HEK293 (cell line): ENCODE measurements around the gene KCNK17.
A peak's percentile ranks its signal among the peaks of the same experiment; 100 is the strongest.

Experiments used
- BCL11A ChIP-seq: fragments of 450-650 bp; formaldehyde crosslinking; IDR thresholded peaks from 2 replicates; pipeline ENCODE4 v1.5.1; 2016; ENCODE audit warnings: low read depth, missing biosample characterization, missing genetic modification characterization
- IKZF3 ChIP-seq: fragments of 450-650 bp; IDR thresholded peaks from 2 replicates; pipeline ENCODE4 v1.5.0; 2018; ENCODE audit warnings: missing biosample characterization, mild to moderate bottlenecking, missing genetic modification characterization, moderate library complexity
- MZF1 ChIP-seq: fragments of 450-650 bp; formaldehyde crosslinking; IDR thresholded peaks from 2 replicates; pipeline ENCODE4 v1.5.1; 2017; ENCODE audit warnings: missing biosample characterization, missing genetic modification characterization, borderline replicate concordance
- YY1 ChIP-seq: fragments of 450-650 bp; formaldehyde crosslinking; IDR thresholded peaks from 2 replicates; pipeline ENCODE4 v1.5.1; 2018; ENCODE audit warnings: missing biosample characterization, missing genetic modification characterization
- ZBTB48 ChIP-seq: fragments of 450-650 bp; formaldehyde crosslinking; IDR thresholded peaks from 2 replicates; pipeline ENCODE4 v1.5.1; 2016; ENCODE audit warnings: missing biosample characterization, missing genetic modification characterization
- ZFP69B ChIP-seq: fragments of 450-650 bp; formaldehyde crosslinking; IDR thresholded peaks from 2 replicates; pipeline ENCODE4 v1.5.1; 2016; ENCODE audit warnings: missing biosample characterization, missing genetic modification characterization
- ZNF366 ChIP-seq: fragments of 450-650 bp; formaldehyde crosslinking; conservative IDR thresholded peaks from 2 replicates; pipeline ENCODE4 v1.5.1; 2016; ENCODE audit warnings: missing biosample characterization, missing genetic modification characterization
- ZNF394 ChIP-seq: fragments of 450-650 bp; formaldehyde crosslinking; IDR thresholded peaks from 2 replicates; pipeline ENCODE4 v1.5.1; 2016; ENCODE audit warnings: missing biosample characterization, missing genetic modification characterization, mild to moderate bottlenecking, moderate library complexity, borderline replicate concordance
- ZNF561 ChIP-seq: fragments of 450-650 bp; IDR thresholded peaks from 2 replicates; pipeline ENCODE4 v1.5.1; 2018; ENCODE audit warnings: missing biosample characterization, missing genetic modification characterization, borderline replicate concordance
- ZNF596 ChIP-seq: fragments of 450-650 bp; IDR thresholded peaks from 2 replicates; pipeline ENCODE4 v1.5.0; 2018; ENCODE audit warnings: missing biosample characterization, mild to moderate bottlenecking, missing genetic modification characterization, moderate library complexity
- ZNF610 ChIP-seq: fragments of 450-650 bp; formaldehyde crosslinking; IDR thresholded peaks from 2 replicates; pipeline ENCODE4 v1.5.1; 2016; ENCODE audit warnings: missing biosample characterization, missing genetic modification characterization, borderline replicate concordance
- ZNF658 ChIP-seq: fragments of 450-650 bp; formaldehyde crosslinking; IDR thresholded peaks from 2 replicates; pipeline ENCODE4; 2016; ENCODE audit warnings: missing biosample characterization, missing genetic modification characterization
- ZSCAN30 ChIP-seq: fragments of 450-650 bp; IDR thresholded peaks from 2 replicates; pipeline ENCODE4 v1.5.1; 2018; ENCODE audit warnings: missing biosample characterization, mild to moderate bottlenecking, missing genetic modification characterization, moderate library complexity
- TF ChIP-seq, protein P1 (sequence below): sonication (generic); formaldehyde crosslinking; IDR thresholded peaks from 2 replicates; pipeline ENCODE4 v1.8.1; 2022; ENCODE audit warnings: mild to moderate bottlenecking, moderate library complexity, missing genetic modification reagents
- TF ChIP-seq, protein P2 (sequence below): fragments of 450-650 bp; formaldehyde crosslinking; IDR thresholded peaks from 2 replicates; pipeline ENCODE4 v1.5.1; 2016; ENCODE audit warnings: missing biosample characterization, missing genetic modification characterization
- TF ChIP-seq, protein P3 (sequence below): IDR thresholded peaks from 2 replicates; pipeline ENCODE4 v1.6.1; 2011; ENCODE audit warnings: mild to moderate bottlenecking, low read depth, low read length, borderline replicate concordance
- TF ChIP-seq, protein P4 (sequence below): fragments of 450-650 bp; formaldehyde crosslinking; IDR thresholded peaks from 2 replicates; pipeline ENCODE4 v1.5.1; 2017; ENCODE audit warnings: missing biosample characterization, missing genetic modification characterization
- TF ChIP-seq, protein P5 (sequence below): fragments of 450-650 bp; formaldehyde crosslinking; IDR thresholded peaks from 2 replicates; pipeline ENCODE4 v1.5.1; 2016; ENCODE audit warnings: missing biosample characterization, missing genetic modification characterization
- TF ChIP-seq, protein P6 (sequence below): fragments of 450-650 bp; formaldehyde crosslinking; IDR thresholded peaks from 2 replicates; pipeline ENCODE4 v1.5.1; 2016; ENCODE audit warnings: missing biosample characterization, missing genetic modification characterization
- TF ChIP-seq, protein P7 (sequence below): fragments of 450-650 bp; formaldehyde crosslinking; IDR thresholded peaks from 2 replicates; pipeline ENCODE4 v1.5.1; 2016; ENCODE audit warnings: missing biosample characterization, missing genetic modification characterization
- TF ChIP-seq, protein P8 (sequence below): fragments of 450-650 bp; formaldehyde crosslinking; IDR thresholded peaks from 2 replicates; pipeline ENCODE4 v1.5.1; 2016; ENCODE audit warnings: missing biosample characterization, missing genetic modification characterization

Gene KCNK17

DNA sequence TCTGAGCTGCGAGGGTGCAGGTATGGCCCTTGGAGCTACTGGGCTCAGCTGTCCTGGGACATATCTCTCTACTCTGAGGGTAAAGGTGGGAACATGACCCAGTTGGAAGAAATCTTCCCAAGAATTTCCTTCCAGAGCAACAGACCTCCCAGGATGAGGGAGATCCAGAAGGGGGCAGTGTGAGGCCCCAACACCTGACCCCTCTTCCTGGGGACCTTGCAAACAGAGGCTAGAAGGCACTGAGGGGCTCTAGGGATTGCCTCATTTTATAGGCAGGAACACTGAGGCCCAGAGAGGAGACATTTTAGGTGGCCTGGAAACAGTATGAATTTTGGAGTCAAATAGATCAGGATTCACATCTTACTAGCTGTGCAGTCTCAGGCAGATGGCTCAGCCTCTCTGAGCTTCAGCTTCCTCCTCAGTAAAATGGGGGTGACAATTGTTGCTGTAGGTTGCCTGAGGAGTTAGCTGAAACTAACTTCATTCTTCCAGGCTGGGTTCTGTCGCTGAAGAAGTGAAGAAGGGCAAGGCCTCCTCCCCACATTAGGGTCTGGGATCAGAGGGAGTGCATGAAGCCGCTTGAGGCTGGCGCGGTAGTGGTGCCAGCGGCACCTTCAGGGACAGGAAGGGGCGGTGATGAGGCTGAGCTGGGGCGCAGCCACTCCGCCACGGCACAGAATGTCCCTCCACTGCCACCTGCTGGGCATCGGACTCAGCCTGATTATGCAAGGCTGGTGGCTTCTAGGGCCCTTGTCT, 11.4 kb downstream of the KCNK17 start (continued):
- TF ChIP-seq, protein P1, sequence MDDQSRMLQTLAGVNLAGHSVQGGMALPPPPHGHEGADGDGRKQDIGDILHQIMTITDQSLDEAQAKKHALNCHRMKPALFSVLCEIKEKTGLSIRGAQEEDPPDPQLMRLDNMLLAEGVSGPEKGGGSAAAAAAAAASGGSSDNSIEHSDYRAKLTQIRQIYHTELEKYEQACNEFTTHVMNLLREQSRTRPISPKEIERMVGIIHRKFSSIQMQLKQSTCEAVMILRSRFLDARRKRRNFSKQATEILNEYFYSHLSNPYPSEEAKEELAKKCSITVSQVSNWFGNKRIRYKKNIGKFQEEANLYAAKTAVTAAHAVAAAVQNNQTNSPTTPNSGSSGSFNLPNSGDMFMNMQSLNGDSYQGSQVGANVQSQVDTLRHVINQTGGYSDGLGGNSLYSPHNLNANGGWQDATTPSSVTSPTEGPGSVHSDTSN (CRISPR knock-in tag) = peak; percentile 50; the same call in 1 of the 2 replicates
- no peak for TF ChIP-seq ZNF658
- TF ChIP-seq ZNF596 (tag by site-specific recombination) = no peak
- TF ChIP-seq IKZF3 = no peak
- TF ChIP-seq, protein P2, sequence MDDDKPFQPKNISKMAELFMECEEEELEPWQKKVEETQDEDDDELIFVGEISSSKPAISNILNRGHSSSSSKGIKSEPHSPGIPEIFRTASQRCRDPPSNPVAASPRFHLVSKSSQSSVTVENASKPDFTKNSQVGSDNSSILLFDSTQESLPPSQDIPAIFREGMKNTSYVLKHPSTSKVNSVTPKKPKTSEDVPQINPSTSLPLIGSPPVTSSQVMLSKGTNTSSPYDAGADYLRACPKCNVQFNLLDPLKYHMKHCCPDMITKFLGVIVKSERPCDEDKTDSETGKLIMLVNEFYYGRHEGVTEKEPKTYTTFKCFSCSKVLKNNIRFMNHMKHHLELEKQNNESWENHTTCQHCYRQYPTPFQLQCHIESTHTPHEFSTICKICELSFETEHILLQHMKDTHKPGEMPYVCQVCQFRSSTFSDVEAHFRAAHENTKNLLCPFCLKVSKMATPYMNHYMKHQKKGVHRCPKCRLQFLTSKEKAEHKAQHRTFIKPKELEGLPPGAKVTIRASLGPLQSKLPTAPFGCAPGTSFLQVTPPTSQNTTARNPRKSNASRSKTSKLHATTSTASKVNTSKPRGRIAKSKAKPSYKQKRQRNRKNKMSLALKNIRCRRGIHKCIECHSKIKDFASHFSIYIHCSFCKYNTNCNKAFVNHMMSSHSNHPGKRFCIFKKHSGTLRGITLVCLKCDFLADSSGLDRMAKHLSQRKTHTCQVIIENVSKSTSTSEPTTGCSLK (tag by site-specific recombination) = no peak
- no peak for TF ChIP-seq ZNF394 (tag by site-specific recombination)
- 0 out of 2 replicates have a peak, but pooled peaks have one; percentile 19 for TF ChIP-seq ZFP69B (tag by site-specific recombination)
- TF ChIP-seq MZF1 = no peak
- TF ChIP-seq ZNF366 (tag by site-specific recombination) = no peak
- no peak; the same call in 1 of the 2 replicates for TF ChIP-seq ZNF561 (tag by site-specific recombination)
- TF ChIP-seq, protein P3, sequence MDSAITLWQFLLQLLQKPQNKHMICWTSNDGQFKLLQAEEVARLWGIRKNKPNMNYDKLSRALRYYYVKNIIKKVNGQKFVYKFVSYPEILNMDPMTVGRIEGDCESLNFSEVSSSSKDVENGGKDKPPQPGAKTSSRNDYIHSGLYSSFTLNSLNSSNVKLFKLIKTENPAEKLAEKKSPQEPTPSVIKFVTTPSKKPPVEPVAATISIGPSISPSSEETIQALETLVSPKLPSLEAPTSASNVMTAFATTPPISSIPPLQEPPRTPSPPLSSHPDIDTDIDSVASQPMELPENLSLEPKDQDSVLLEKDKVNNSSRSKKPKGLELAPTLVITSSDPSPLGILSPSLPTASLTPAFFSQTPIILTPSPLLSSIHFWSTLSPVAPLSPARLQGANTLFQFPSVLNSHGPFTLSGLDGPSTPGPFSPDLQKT = no peak
- TF ChIP-seq, protein P4, sequence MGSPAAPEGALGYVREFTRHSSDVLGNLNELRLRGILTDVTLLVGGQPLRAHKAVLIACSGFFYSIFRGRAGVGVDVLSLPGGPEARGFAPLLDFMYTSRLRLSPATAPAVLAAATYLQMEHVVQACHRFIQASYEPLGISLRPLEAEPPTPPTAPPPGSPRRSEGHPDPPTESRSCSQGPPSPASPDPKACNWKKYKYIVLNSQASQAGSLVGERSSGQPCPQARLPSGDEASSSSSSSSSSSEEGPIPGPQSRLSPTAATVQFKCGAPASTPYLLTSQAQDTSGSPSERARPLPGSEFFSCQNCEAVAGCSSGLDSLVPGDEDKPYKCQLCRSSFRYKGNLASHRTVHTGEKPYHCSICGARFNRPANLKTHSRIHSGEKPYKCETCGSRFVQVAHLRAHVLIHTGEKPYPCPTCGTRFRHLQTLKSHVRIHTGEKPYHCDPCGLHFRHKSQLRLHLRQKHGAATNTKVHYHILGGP (tag by site-specific recombination) = no peak
- TF ChIP-seq, protein P5, sequence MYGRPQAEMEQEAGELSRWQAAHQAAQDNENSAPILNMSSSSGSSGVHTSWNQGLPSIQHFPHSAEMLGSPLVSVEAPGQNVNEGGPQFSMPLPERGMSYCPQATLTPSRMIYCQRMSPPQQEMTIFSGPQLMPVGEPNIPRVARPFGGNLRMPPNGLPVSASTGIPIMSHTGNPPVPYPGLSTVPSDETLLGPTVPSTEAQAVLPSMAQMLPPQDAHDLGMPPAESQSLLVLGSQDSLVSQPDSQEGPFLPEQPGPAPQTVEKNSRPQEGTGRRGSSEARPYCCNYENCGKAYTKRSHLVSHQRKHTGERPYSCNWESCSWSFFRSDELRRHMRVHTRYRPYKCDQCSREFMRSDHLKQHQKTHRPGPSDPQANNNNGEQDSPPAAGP = 0 out of 2 replicates have a peak, but pooled peaks have one; percentile 70
- TF ChIP-seq, protein P6, sequence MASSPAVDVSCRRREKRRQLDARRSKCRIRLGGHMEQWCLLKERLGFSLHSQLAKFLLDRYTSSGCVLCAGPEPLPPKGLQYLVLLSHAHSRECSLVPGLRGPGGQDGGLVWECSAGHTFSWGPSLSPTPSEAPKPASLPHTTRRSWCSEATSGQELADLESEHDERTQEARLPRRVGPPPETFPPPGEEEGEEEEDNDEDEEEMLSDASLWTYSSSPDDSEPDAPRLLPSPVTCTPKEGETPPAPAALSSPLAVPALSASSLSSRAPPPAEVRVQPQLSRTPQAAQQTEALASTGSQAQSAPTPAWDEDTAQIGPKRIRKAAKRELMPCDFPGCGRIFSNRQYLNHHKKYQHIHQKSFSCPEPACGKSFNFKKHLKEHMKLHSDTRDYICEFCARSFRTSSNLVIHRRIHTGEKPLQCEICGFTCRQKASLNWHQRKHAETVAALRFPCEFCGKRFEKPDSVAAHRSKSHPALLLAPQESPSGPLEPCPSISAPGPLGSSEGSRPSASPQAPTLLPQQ (tag by site-specific recombination) = 0 out of 2 replicates have a peak, but pooled peaks have one; percentile 35
- TF ChIP-seq, protein P7, sequence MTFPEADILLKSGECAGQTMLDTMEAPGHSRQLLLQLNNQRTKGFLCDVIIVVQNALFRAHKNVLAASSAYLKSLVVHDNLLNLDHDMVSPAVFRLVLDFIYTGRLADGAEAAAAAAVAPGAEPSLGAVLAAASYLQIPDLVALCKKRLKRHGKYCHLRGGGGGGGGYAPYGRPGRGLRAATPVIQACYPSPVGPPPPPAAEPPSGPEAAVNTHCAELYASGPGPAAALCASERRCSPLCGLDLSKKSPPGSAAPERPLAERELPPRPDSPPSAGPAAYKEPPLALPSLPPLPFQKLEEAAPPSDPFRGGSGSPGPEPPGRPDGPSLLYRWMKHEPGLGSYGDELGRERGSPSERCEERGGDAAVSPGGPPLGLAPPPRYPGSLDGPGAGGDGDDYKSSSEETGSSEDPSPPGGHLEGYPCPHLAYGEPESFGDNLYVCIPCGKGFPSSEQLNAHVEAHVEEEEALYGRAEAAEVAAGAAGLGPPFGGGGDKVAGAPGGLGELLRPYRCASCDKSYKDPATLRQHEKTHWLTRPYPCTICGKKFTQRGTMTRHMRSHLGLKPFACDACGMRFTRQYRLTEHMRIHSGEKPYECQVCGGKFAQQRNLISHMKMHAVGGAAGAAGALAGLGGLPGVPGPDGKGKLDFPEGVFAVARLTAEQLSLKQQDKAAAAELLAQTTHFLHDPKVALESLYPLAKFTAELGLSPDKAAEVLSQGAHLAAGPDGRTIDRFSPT (tag by site-specific recombination) = no peak
- TF ChIP-seq YY1 (tag by site-specific recombination) = no peak
- TF ChIP-seq BCL11A (tag by site-specific recombination) = no peak
- TF ChIP-seq ZSCAN30 (tag by site-specific recombination) = peak; percentile 90
- TF ChIP-seq, protein P8, sequence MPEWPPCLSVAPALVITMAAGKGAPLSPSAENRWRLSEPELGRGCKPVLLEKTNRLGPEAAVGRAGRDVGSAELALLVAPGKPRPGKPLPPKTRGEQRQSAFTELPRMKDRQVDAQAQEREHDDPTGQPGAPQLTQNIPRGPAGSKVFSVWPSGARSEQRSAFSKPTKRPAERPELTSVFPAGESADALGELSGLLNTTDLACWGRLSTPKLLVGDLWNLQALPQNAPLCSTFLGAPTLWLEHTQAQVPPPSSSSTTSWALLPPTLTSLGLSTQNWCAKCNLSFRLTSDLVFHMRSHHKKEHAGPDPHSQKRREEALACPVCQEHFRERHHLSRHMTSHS (tag by site-specific recombination) = no peak
- peak; percentile 73; the same call in 1 of the 2 replicates for TF ChIP-seq ZBTB48
- TF ChIP-seq ZNF610 (tag by site-specific recombination) = no peak
